AG10803 (cell line): Measurements from ENCODE around the gene CHL1.

Source experiments
- DNase-seq: peaks from one replicate; pipeline ENCODE4 v3.0.0; 2010; ENCODE audit warnings: low read depth
- H3K4me3 ChIP-seq: 2 replicates; pipeline ENCODE4 v1.5.1; 2011; ENCODE audit warnings: mild to moderate bottlenecking, low read length, control low read depth
- CTCF ChIP-seq: conservative IDR thresholded peaks from 2 replicates; pipeline ENCODE4 v1.5.1; 2011; ENCODE audit warnings: mild to moderate bottlenecking, low read length, control low read depth, inconsistent platforms

Gene CHL1

GRCh38 chr3:380801-381200 is 184.2 kb downstream of the CHL1 start:
- no peak for TF ChIP-seq CTCF
- DNase-seq, result no peak
- no peak overlapping the region for H3K4me3 ChIP-seq

- no peak for DNase-seq
- H3K4me3 ChIP-seq, result no peak overlapping the region
- TF ChIP-seq CTCF, result no peak
Measured at GRCh38 chr3:385151-385550, 188.6 kb downstream of the CHL1 start.

- no peak for DNase-seq
- TF ChIP-seq CTCF, result no peak
Measured at GRCh38 chr3:394775-395174, 198.2 kb downstream of the CHL1 start.

GRCh38 chr3:396293-396692 is 199.7 kb downstream of the CHL1 start:
- no peak overlapping the region for H3K4me3 ChIP-seq
- no peak for DNase-seq
- no peak for TF ChIP-seq CTCF

More at GRCh38 chr3:394775-395174, 198.2 kb downstream of the CHL1 start:
- H3K4me3 ChIP-seq, result no peak overlapping the region

GRCh38 chr3:399647-400046 is 203.1 kb downstream of the CHL1 start:
- no peak for DNase-seq
- TF ChIP-seq CTCF, result no peak
- no peak overlapping the region for H3K4me3 ChIP-seq

- TF ChIP-seq CTCF, result no peak
- H3K4me3 ChIP-seq, result no peak overlapping the region
- no peak for DNase-seq
Measured at GRCh38 chr3:403826-404225, 207.3 kb downstream of the CHL1 start.

- H3K4me3 ChIP-seq, result no peak overlapping the region
- DNase-seq, result no peak
- TF ChIP-seq CTCF, result no peak
Measured at GRCh38 chr3:409011-409410, 212.4 kb downstream of the CHL1 start.
